ENCODE results near the gene STRA6. TPM values are rescaled to one million over a fixed set of nuclear protein-coding genes. Genes with fewer than 3 reads are reported as not detected.

STRA6 gene
- polyA plus RNA-seq, 1 of the 3 experiments (the other 2 are of a cell fraction): 27.9 TPM

GRCh38 chr15:74250266-74250665 lies 47.7 kb upstream of the STRA6 start:
- Histone ChIP-seq H3K9me2 (no peaks in the 10 kb centered on the region), H3K27me3 (ENCODE audit: insufficient read depth) (no peaks in the 10 kb centered on the region), H3K27ac (ENCODE audit: low read depth in 2 of 2, low read length in 1 of 2) (peak overlapping the region in 1 of 2 experiments; percentile 94; a peak in 2 of 4 replicates), H3K9me3 (no peaks in the 10 kb centered on the region), H3K4me2 (no peak overlapping the region), H3K79me2 (ENCODE audit: insufficient read depth) (no peaks in the 10 kb centered on the region), H3K4me1 (ENCODE audit: control insufficient read depth in 1 of 2, insufficient read depth in 2 of 2, low read depth in 1 of 2, low read length in 1 of 2) (peaks cover 7 to 45% of the 10 kb centered on the region in 2 experiments; a peak in 3 of 4 replicates), H3K9ac (no peak overlapping the region), H3K4me3 (ENCODE audit: low read depth in 2 of 2, low read length in 1 of 2) (no peak overlapping the region), H4K20me1 (ENCODE audit: insufficient read depth) (no peaks in the 10 kb centered on the region), H3K36me3 (replicated peaks in 1 of 2; ENCODE audit: control insufficient read depth in 1 of 2, insufficient read depth in 2 of 2, low read length in 1 of 2) (no peaks in the 10 kb centered on the region), H3F3A (replicated peaks; ENCODE audit: insufficient read depth) (no peaks in the 10 kb centered on the region), H2AFZ (ENCODE audit: low read depth) (no peak overlapping the region)
- DNase-seq: no peak
- no peak for TF ChIP-seq ELF1 (IDR thresholded peaks at IDR 0.05)
- no peak for TF ChIP-seq FOXM1 (IDR thresholded peaks at IDR 0.05; ENCODE audit: low read depth)
- no peak for TF ChIP-seq FOSL2 (IDR thresholded peaks at IDR 0.05; ENCODE audit: borderline replicate concordance, low read depth)
- TF ChIP-seq RXRA (IDR thresholded peaks at IDR 0.05; ENCODE audit: borderline replicate concordance, low read depth): no peak
- TF ChIP-seq MAX (IDR thresholded peaks at IDR 0.05; ENCODE audit: low read depth): no peak
- 91% methylated on average over 6 of the region's 6 CpGs for WGBS (ENCODE audit: low lambda C conversion rate)
- POLR2A ChIA-PET: interaction anchor here (1.2 to 1.4 kb wide), 3 partner anchors 16 to 48 kb away, joined by 3 to 4 read pairs (median 4); partner anchors contain the start of gene STRA6
- CTCF ChIA-PET: interaction anchor here (0.8 to 4.6 kb wide), 8 partner anchors 8 to 128 kb away, joined by 3 to 17 read pairs (median 6); no protein-coding TSS in a partner anchor

- DNase-seq: peak; percentile 94
- 8% methylated on average over 12 of the region's 36 CpGs for WGBS (ENCODE audit: low lambda C conversion rate)
- no peaks in the 10 kb centered on the region for H4K20me1 ChIP-seq (ENCODE audit: insufficient read depth)
- peaks cover 31 to 58% of the 10 kb centered on the region in 2 experiments for H3K4me1 ChIP-seq (ENCODE audit: control insufficient read depth in 1 of 2, insufficient read depth in 2 of 2, low read depth in 1 of 2, low read length in 1 of 2)
- peak; percentile 97 for TF ChIP-seq GATA2 (CRISPR knock-in tag; IDR thresholded peaks at IDR 0.05)
- no peak for TF ChIP-seq TAF1 (IDR thresholded peaks at IDR 0.05; ENCODE audit: borderline replicate concordance, low read depth, low read length)
- peak in 1 of 2 experiments; percentile 82; a peak in 2 of 4 replicates for TF ChIP-seq EP300 (IDR thresholded peaks at IDR 0.05; ENCODE audit: borderline replicate concordance in 1 of 2, low read depth in 1 of 2, low read length in 1 of 2)
- peak; percentile 39; the same call in 1 of the 2 replicates for TF ChIP-seq SMC3 (IDR thresholded peaks at IDR 0.05; ENCODE audit: low read depth, low read length)
- TF ChIP-seq FOXJ3 (CRISPR knock-in tag; IDR thresholded peaks at IDR 0.05): peak; percentile 73; the same call in 1 of the 2 replicates
- TF ChIP-seq RCOR1 (IDR thresholded peaks at IDR 0.05; ENCODE audit: low read length): peak; percentile 98
- TF ChIP-seq RAD21 (IDR thresholded peaks at IDR 0.05; ENCODE audit: low read length): peak; percentile 40
- TF ChIP-seq CHD2 (IDR thresholded peaks at IDR 0.05; ENCODE audit: low read length, partially characterized antibody): peak; percentile 92
- TF ChIP-seq JUND (IDR thresholded peaks at IDR 0.05): no peak
- TF ChIP-seq GABPA (IDR thresholded peaks at IDR 0.05; ENCODE audit: low read depth): no peak
- TF ChIP-seq MXI1 (IDR thresholded peaks at IDR 0.05; ENCODE audit: low read depth, low read length): peak; percentile 73
- ChIA-PET CTCF (interaction anchor here (0.7 to 2.5 kb wide), 16 partner anchors 14 to 117 kb away, joined by 3 to 11 read pairs (median 4); no protein-coding TSS in a partner anchor), POLR2A (interaction anchor here (0.7 to 2.6 kb wide), 8 partner anchors 17 to 48 kb away, joined by 3 to 13 read pairs (median 4); no protein-coding TSS in a partner anchor)
- no peaks in the 10 kb centered on the region for H3K79me2 ChIP-seq (ENCODE audit: insufficient read depth)
- H3F3A ChIP-seq (replicated peaks; ENCODE audit: insufficient read depth): no peaks in the 10 kb centered on the region
- H3K27ac ChIP-seq (ENCODE audit: low read depth in 2 of 2, low read length in 1 of 2): peak overlapping the region in 1 of 2 experiments; percentile 94; a peak in 2 of 4 replicates
- no peak overlapping the region for H2AFZ ChIP-seq (ENCODE audit: low read depth)
- no peaks in the 10 kb centered on the region for H3K36me3 ChIP-seq (replicated peaks in 1 of 2; ENCODE audit: control insufficient read depth in 1 of 2, insufficient read depth in 2 of 2, low read length in 1 of 2)
- no peaks in the 10 kb centered on the region for H3K9me2 ChIP-seq
- H3K9me3 ChIP-seq: no peaks in the 10 kb centered on the region
- H3K9ac ChIP-seq: no peak overlapping the region
- H3K4me3 ChIP-seq (ENCODE audit: low read depth in 2 of 2, low read length in 1 of 2): peak overlapping the region in 1 of 2 experiments; percentile 4; a peak in 1 of 4 replicates
- H3K4me2 ChIP-seq: no peak overlapping the region
- H3K27me3 ChIP-seq (ENCODE audit: insufficient read depth): no peaks in the 10 kb centered on the region
These were observed 42.9 kb upstream of the STRA6 start for GRCh38 chr15:74245342-74245931.
